Esophagus squamous epithelium (tissue), 4 donors: ENCODE results near the gene GORASP1.

ENCODE experiments used
- CTCF ChIP-seq, 6 experiments: fragments of 450-650 bp in 4 of 6; fragments of 200-600 bp in 2 of 6; sonication (generic) in 2 of 6; IDR thresholded peaks; one replicate each; pipeline ENCODE4 v1.5.1; 2016 to 2019; ENCODE audit warnings: antibody characterized with exemption in 6 of 6, mild to moderate bottlenecking in 4 of 6, moderate library complexity in 4 of 6
- POLR2A ChIP-seq, 4 donors: fragments of 450-650 bp; IDR thresholded peaks; one replicate each; pipeline ENCODE4 v1.6.1; 2017; ENCODE audit warnings: antibody characterized with exemption in 4 of 4, mild to moderate bottlenecking in 4 of 4, moderate library complexity in 3 of 4

DNA sequence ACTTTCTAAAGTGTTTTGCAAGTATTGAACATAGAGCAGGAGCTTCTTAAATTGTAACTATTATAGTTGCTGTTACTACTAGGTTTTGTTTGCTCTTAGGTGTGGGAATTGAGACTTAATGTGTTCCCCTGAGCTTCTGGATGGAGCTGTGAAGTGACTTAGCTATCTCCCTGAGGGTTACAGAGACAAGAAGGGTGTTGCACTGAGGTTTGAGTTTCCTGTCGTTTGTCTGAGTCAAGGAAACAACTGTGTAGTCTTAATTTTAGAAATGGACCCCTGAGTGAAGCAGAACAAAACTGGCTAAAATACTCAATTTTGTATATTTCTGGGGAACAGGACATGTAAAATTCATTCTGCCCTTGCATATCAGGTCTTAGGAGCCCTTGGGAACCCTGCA, 20.5 kb upstream of the GORASP1 start:
- TF ChIP-seq CTCF (IDR thresholded peaks at IDR 0.05): no peak
- TF ChIP-seq POLR2A (IDR thresholded peaks at IDR 0.05): no peak
